Nucleus accumbens (tissue), 56 donors: ENCODE results near the gene RNF167.

Source experiments
- DNase-seq, 56 donors: peaks; one replicate each; lab custom pipeline; 2025; lab: John Stamatoyannopoulos, UW

RNF167 gene

GRCh38 chr17:4936436-4936835 lies 3.6 kb upstream of the RNF167 start:
- no peak for DNase-seq

- DNase-seq: no peak
Observed at GRCh38 chr17:4937553-4937952, 2.5 kb upstream of the RNF167 start.

DNA sequence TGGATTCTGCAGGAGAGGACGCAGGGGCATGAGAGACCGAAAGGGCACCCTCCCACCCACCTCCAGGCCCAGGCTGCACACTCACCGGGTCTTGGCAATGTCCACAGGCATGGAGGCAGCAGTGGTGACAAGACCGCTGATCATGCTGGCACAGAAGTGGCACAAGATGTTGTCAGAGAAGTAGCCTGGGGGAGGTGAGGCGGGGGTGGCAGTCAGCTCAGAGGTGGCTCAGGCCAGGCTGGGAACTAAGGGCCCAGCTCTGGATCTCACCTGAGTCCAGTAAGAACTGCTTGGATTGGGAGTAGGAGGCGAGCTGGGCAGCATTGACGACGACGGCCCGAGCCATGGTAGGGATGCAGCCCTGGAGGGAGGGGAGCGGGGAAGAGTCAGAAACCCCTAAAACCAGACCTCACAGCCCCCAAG lies 2.0 kb upstream of the RNF167 start:
- no peak for DNase-seq

DNA sequence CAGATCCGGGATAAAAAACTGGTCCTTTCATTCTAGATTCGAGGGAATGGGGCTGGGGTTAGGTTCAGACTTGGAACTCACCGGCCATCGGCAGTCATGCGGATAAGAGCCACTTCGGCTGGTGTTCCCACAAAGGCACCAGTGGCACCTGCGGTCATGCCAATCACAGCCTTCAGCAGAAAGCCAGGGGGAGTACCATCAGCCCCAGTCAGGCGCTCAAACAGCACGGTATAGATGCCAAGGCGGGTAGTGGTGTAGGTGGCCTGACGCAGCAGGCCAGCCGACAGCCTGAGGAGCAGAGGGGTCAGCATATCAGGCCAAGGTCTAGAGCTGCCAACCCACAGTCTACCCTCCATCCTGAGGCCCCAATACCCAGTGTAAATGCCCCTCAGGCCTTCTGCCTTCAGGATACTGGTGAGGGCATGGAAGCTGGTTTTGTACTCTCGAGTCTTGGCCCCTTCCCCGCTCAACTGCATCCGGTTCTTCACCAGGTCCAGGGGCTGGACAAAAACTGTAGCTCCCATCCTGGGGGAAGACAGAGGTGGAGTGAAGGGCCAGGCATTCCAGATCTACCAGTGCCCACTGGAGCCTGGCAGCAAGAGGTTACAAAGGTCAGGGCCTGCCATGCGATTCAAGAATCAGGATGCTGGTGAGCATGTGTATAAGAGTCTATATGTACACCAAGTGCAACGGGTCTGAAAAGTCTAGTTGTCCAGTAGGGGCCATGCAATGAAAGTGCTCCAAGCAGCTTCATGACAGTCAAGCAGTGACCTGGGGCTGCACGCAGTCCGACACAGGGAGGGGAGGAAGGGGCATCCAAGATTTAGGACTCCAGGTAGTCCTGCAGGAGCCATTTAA lies 1.2 kb upstream of the RNF167 start:
- no peak for DNase-seq

GRCh38 chr17:4939546-4939795 lies 597 bp upstream of the RNF167 start:
- peak in 3 of 56 donors; percentile 35 to 69 (median 63) for DNase-seq

DNA sequence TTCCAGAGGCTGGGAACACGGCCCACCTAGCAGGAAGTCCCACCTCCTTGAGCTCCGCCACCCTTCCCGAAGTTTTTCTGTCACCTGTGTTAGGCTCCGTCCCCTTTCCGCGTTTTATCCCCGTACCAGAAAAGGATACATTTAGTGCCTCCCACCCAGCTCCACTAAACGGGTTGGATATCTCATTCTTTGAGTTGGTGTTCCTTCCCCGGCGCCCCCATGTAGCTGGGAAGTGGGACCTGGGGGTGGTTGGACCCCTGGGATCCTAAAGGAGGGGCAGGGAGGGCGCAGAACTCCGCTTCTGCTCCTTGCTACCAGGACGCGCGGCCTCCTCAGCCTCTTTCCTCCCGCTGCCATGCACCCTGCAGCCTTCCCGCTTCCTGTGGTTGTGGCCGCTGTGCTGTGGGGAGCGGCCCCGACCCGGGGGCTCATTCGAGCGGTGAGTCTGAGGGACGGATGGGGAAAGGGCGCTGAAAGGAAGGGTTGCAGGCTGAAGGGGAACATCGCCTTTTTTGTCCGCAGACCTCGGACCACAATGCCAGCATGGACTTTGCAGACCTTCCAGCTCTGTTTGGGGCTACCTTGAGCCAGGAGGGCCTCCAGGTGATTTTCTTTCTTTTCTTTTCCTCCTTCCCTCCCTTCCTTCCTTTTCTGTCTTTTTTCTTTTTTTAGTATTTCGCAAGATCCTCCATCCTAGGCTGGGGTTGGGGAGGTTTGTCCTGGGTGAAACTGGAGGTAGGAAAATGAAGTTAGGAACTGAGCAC lies 669 bp downstream of the RNF167 start:
- no peak for DNase-seq

DNA sequence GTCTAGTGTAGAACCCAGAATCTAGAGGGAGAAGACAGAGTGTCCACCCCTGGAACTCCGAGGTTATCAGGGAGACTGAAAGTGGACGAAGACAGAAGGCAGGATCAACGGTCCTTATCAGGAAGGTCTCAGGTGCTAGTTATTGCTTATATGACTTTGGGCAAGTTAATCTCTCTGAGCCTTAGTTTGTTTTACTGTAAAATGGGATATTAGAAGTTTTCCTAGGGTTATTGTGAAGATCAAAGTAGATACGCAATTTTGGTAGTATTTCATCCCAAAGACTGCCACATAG lies 1.2 kb downstream of the RNF167 start:
- DNase-seq: no peak

DNA sequence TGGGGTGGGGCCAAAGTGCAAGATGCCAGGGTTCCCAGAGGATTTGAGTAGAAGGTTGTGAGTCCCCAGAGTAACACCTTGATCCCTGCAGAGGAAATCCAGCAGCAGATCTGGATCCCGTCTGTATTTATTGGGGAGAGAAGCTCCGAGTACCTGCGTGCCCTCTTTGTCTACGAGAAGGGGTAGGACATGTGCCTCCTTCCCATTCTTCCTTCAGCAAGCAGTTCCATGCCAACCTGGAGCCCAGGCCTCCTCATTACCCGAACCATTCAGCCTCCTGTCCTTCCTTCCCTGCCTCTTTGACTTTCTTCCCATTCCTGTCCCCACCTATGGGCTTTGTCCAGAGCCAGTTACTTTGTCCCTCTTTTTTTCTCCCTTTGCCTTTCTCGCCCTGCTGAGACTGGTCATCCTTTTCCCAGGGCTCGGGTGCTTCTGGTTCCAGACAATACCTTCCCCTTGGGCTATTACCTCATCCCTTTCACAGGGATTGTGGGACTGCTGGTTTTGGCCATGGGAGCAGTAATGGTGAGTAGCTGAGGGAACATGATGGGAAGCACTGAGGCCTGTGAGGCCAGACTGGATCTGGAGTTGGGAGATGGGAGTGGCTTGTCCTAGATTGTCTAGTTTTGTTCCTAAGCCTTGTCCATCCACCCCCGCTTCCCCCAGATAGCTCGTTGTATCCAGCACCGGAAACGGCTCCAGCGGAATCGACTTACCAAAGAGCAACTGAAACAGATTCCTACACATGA lies 2.9 kb downstream of the RNF167 start:
- DNase-seq: no peak

DNA sequence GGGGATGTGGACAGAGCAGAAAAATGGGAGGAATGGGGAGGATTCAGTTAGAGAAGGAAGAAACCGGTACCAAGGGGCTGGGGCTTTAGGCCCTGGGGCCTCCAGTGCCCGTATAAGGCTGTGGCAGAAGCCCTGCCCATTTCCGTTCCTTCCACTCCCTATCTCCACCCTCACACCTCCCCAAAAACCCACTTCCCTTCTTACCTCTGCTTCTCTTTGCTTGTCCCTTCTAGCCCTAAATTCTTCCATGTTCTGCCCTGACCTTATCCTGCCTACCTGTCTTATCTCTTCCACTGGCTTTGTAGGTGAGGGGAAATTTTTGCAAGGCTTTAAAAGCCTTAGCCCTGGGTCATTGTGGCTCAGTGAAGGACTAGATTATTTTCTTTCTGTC lies 4.1 kb downstream of the RNF167 start:
- no peak for DNase-seq

DNA sequence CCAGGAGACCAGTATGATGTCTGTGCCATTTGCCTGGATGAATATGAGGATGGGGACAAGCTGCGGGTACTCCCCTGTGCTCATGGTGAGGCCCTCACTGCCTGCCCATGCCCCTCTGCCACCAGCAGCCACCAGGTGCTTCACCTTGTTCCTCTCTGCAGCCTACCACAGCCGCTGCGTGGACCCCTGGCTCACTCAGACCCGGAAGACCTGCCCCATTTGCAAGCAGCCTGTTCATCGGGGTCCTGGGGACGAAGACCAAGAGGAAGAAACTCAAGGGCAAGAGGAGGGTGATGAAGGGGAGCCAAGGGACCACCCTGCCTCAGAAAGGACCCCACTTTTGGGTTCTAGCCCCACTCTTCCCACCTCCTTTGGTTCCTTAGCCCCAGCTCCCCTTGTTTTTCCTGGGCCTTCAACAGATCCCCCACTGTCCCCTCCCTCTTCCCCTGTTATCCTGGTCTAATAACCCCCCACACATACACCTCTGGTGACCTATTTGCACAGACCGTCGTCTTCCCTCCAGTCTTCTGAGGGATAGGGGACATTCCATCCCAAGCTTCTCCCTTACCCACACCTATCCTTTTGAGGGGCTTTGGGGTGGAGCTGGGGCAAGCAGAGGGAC lies 4.6 kb downstream of the RNF167 start:
- no peak for DNase-seq

DNA sequence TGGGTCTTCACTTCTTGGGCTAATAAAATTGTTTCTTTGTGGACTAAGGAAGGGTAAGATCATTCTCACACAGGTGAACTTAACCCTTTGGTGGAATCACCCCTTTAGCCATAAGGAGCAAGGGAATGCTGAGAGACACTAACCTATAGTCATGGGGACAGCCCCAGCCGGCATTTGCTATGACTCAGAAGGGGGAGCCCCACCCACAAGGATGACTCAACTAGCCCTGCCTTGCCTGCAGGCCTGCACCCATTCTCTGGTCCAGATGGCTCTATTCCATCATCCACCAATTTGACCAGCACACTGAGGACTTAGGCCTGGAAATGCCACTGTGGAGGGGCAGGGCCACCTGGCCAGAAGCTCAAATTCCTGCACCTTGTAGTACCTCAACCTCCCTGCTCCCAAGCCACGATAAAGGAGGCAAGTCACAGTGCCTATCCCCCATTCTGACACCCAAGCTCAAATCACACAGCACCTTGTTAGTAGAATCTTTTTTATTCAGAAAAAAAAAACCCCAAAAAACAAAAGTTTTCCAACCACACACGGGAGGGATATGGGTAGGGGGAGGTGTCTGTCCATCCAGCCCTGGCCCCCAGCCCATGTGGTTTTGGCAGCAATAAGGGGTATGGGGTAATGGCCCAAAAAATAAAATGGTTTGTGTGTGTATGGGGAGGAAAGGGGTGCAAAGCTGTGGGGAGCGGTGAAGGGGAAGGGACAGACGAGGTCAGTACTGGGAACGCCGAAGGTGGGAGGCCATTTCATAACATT lies 5.3 kb downstream of the RNF167 start:
- DNase-seq: peak in 20 of 56 donors; percentile 2 to 85 (median 24)

DNA sequence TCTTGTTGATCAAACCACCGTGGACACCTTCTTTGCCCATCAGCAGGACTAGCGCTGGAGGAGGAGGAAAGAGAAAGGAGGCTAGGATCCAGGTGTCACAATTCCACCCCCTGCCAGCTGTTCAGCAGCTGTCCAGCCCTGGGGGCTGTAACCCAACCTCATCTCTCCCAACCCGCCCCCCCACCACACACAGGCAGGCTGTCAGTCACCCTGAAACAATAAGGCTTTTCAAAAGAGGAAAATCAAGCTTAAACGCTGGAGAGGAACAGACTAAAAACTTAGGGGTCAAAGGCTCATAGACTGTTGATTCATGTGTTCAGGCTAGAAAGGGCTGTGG lies 5.8 kb downstream of the RNF167 start:
- no peak for DNase-seq

DNA sequence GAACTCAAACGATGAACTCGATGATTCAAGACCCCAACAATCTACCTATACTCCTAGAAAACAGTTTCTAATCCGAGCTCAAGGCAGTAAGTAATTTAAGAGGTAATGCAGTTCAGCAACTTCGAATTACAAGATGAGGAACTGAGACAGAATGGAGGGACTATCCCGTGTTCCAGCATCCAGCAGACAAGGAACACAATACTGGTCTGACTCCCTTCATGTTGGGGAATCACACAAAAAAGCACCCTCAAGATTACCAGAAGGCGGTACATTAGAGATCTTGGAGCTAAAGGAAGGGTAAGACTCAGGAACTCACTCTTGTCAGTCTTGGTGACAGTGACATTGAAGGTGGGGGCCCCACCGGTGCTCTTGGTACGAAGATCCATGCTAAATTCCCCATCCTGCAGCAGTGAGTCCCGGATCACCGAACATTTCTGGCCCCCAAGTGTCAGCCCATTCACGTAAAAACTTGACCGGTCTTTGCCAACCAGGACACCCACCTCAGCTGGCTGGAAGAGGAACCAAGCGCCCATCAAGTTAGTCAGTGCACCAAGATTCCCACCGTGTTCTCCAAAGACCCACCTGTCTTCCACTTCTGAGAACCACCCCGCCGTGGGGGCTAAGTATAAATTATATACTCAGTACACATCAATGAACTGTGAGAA lies 6.4 kb downstream of the RNF167 start:
- DNase-seq: no peak

DNA sequence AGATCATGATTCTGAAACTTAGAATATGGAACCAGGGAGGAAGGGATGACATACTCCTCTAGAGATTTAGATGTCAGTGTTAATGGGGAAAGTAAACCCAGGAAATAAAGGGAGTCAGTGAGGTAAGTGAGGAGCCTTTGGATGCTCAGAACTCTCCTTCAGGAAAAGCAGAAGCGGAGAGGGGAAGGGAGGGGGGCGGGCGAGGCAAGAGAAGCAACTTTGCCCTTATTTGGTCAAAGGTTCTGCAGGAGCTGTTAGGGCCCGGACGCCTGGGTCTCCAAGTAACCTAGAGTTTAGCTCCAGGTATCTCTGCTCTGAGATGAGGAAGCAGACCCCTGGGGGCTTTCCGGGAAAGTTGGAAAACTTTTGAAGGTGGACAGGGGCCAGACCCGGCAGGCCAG lies 6.9 kb downstream of the RNF167 start:
- peak in 2 of 56 donors; percentile 9 to 37 for DNase-seq

DNA sequence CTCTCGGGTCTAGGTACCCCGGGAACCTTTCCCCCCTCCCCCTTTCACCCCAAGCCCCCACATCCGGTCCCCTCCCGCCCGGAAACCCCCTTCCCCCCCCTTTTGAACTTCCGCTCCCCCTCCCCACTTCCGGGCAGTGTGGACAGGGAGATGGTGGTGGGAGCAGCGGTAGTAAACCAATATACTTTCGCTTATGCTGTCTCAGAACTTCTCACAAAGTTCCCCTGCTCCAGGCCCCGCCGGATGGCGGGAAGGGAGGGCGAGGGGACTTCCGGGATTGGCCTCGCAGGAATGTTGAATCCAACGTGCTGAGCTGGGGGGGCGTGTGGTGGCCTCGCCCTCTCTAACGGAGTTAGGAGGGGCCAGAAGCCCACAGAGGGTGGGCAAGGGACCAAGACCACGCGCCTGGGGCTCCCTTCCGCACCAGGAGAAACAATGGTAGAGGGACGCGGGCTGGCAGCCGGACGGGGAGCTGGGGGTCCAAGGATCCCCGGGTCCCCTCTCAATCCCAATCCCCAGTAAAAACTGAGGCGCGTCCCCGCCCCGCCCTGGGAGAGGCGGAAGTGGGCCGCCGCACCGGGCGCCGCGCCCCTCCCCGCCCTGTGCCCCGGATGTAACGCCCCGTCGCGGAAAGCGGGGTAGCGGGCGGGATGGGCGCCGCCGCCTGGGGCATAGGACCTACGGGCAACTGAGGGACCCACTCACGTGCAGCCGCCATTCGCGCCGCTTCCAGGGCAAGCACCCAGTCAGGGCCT lies 7.5 kb downstream of the RNF167 start:
- peak in 27 of 56 donors; percentile 18 to 64 (median 43) for DNase-seq

- DNase-seq: peak in 54 of 56 donors; percentile 41 to 92 (median 78)
Observed at GRCh38 chr17:4948166-4948930, 8.3 kb downstream of the RNF167 start, which contains the start of gene PFN1. TSS of gene PFN1 (minus strand) at chr17:4948530. CDS start at chr17:4948394, 136 bp downstream.

GRCh38 chr17:4948931-4949320 lies 8.9 kb downstream of the RNF167 start:
- peak in 48 of 56 donors; percentile 42 to 85 (median 70) for DNase-seq
